ENCODE measurements around the gene PON2. TPM values are rescaled to one million over a fixed set of nuclear protein-coding genes. Genes with fewer than 3 reads are reported as not detected.
A peak's percentile ranks its signal among the peaks of the same experiment; 100 is the strongest.

Gene PON2
- total RNA-seq, 1 donor: 52.5 TPM

DNA sequence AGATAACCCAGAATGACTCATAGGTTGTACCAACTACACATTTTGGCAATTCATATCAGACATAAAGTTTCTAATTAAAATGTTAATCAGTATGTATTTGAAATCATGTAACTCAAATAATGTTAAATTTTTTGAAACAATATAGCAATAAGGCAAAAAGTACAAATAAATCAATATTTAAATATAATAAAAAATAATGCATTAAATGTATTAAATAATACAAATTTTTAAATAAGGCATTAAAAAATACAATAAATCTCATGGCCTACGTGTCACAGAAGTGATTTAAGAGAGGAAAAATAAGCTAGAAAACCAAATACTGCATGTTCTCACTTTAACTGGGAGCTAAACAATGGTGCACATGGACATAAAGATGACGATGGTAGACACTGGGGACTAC, 9.1 kb downstream of the PON2 start:
- H3K4me3 ChIP-seq (ENCODE audit: low read depth, low read length): no peak overlapping the region
- DNase-seq (ENCODE audit: low read depth): no peak
- TF ChIP-seq CTCF (IDR thresholded peaks at IDR 0.05; ENCODE audit: insufficient read depth, low read length): no peak

DNA sequence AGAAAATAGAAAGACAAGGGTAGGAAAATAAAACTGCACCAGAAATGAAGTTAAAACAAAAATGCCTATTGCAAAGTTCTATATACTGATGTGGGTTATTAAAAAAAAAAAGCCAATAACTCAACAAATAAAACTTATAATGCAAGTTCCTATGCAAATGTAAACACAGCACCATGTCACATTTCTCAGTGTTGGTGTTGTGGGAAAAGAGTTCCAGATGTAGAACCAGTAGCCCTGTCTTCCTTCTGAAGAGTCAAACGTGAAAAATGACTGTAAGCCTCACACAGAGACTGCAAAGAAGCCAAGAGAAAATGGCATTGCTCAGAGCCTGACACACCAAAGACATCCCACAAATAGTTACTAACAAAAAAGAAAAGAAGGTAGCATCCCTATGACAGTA, 10.1 kb downstream of the PON2 start:
- no peak for DNase-seq (ENCODE audit: low read depth)
- no peak for TF ChIP-seq CTCF (IDR thresholded peaks at IDR 0.05; ENCODE audit: insufficient read depth, low read length)

DNA sequence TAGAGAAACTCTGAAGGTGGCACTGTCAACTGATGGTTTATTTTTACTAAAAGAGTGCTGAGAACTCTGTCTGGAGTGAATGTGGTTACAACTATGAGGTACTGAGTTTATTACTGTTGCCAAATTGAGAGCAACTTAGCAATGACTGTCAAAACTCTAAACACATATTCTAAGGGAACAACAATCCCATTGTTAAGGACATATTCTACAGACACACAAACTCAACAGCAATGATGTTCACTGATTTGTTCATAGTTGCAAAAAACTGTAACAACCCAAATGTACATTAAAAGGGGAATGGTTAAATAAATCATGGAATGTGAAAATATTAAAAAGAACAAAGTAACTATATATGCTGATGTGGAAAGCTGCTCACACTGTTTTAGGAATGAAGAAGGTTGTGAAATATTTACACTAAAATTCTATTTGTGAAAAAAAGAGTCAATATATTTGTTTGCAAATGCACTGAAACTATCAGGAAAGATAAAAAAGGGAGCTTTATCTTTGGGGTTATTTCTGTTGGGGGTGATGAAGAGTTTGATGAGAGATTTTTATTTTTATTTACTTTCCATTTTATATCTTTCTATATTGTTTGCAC, 12.9 kb downstream of the PON2 start:
- no peak overlapping the region for H3K4me3 ChIP-seq (ENCODE audit: low read depth, low read length)
- TF ChIP-seq CTCF (IDR thresholded peaks at IDR 0.05; ENCODE audit: insufficient read depth, low read length): no peak
- DNase-seq (ENCODE audit: low read depth): no peak

More for the DNA sequence above, 10.1 kb downstream of the PON2 start:
- H3K4me3 ChIP-seq (ENCODE audit: low read depth, low read length): no peak overlapping the region

GRCh38 chr7:95421000-95421846, 13.6 kb downstream of the PON2 start:
- H3K4me3 ChIP-seq (ENCODE audit: low read depth, low read length): no peak overlapping the region
- no peak for TF ChIP-seq CTCF (IDR thresholded peaks at IDR 0.05; ENCODE audit: insufficient read depth, low read length)
- DNase-seq (ENCODE audit: low read depth): peak; percentile 51

DNA sequence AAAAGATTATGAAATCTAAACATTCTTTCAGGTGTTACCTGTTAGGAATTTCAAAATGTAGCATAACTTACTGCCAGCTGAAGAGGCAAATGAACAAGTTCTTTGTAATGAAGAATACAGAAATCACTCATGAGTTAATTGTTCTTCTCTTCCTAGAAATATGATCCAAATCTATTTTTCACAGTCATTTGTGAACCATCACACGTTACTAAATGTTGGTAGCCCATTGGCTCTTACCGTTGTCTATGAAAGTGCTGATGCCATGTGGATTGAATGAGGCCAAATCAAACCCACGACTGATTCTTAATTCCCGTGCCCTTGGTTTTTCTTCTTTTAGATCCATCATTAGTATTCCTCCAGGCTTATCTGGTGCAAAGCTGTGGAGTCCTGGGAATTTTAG, 22.8 kb downstream of the PON2 start:
- DNase-seq (ENCODE audit: low read depth): no peak
- no peak overlapping the region for H3K4me3 ChIP-seq (ENCODE audit: low read depth, low read length)
- no peak for TF ChIP-seq CTCF (IDR thresholded peaks at IDR 0.05; ENCODE audit: insufficient read depth, low read length)

GRCh38 chr7:95411666-95412065, 23.2 kb downstream of the PON2 start:
- DNase-seq (ENCODE audit: low read depth): no peak
- no peak for TF ChIP-seq CTCF (IDR thresholded peaks at IDR 0.05; ENCODE audit: insufficient read depth, low read length)
- H3K4me3 ChIP-seq (ENCODE audit: low read depth, low read length): no peak overlapping the region
